ENCODE measurements around the gene SLCO4A1.

- no peak for TF ChIP-seq EZH2 (IDR thresholded peaks at IDR 0.05; ENCODE audit: low read length)
- no peak for TF ChIP-seq CTCF (optimal IDR thresholded peaks at IDR 0.05 in 1 of 3, IDR thresholded peaks at IDR 0.05 in 1 of 3, conservative IDR thresholded peaks at IDR 0.05 in 1 of 3; ENCODE audit: extremely low read depth in 1 of 3, insufficient read depth in 2 of 3, low read length in 3 of 3)
Measured at GRCh38 chr20:62644044-62644795, 1.9 kb downstream of the SLCO4A1 start.
